ENCODE data around the gene TUBB4B. TPM values are rescaled to one million over a fixed set of nuclear protein-coding genes. Genes with fewer than 3 reads are reported as not detected.

Gene TUBB4B
- total RNA-seq (100 to 1,000 TPM in 4 of 7 donors, 10 to 100 TPM in 3; 55.1 to 137 (median 102) TPM), polyA plus RNA-seq (100 to 1,000 TPM in 2 of 3 donors, 10 to 100 TPM in 1; 59.6 to 112 (median 107) TPM)
- long read RNA-seq, donor 1, transcript TUBB4B-201 (4 exons, 1,637 nt) = major isoform, 108 of 114 reads
- long read RNA-seq, donor 1, partial matches to known transcripts = 6 of 114 reads
- long read RNA-seq, donor 1, other reads (novel, unspliced or antisense) = 0 of 114 reads
- long read RNA-seq, donor 2, transcript TUBB4B-201 (4 exons, 1,637 nt) = major isoform, 84 of 86 reads
- long read RNA-seq, donor 2, partial matches to known transcripts = 0 of 86 reads
- long read RNA-seq, donor 2, other reads (novel, unspliced or antisense) = 0 of 86 reads

- TF ChIP-seq CTCF (IDR thresholded peaks at IDR 0.05 in 8 of 11, conservative IDR thresholded peaks at IDR 0.05 in 3 of 11) (peak in 4 of 11 experiments; percentile 5 to 48 (median 30)), POLR2AphosphoS5 (IDR thresholded peaks at IDR 0.05) (peak; percentile 100), POLR2A (IDR thresholded peaks at IDR 0.05) (peak; percentile 100)
- Histone ChIP-seq H3K36me3 (peaks cover 0 to 24% (median 18%) of the 10 kb centered on the region in 6 donors), H3K9me3 (no peaks in the 10 kb centered on the region), H3K4me3 (peak within 1 kb of the TSS; percentile 75 to 94 (median 81)), H3K27me3 (replicated peaks in 1 of 7) (peaks cover 0 to under 1% (median 0%) of the 10 kb centered on the region in 7 donors), H3K4me1 (peaks cover 25 to 80% (median 66%) of the 10 kb centered on the region in 6 donors), H3K27ac (peak within 1 kb of the TSS; percentile 92 to 99 (median 96))
- peak; percentile 99 for DNase-seq
- 0 to 2% (median 1%) methylated on average over 42 to 67 of the region's 67 CpGs for WGBS, 5 donors
- intact Hi-C loops (cut with DNase I; ENCODE audit: low total_unique reads) = no loop called here
These were observed at the start of gene TUBB4B for GRCh38 chr9:137240841-137241489. TSS of gene TUBB4B (plus strand) at chr9:137241287. CDS start at chr9:137241361, 74 bp downstream.

- H3K4me1 ChIP-seq = peaks cover 23 to 62% (median 34%) of the 10 kb centered on the region in 6 donors
- H3K4me3 ChIP-seq = no peak overlapping the region
- peak overlapping the region in 2 of 8 donors; percentile 7 to 97 for H3K27ac ChIP-seq
- 86 to 93% (median 87%) methylated on average over 5 to 22 of the region's 22 CpGs for WGBS, 5 donors
- no peaks in the 10 kb centered on the region for H3K27me3 ChIP-seq (replicated peaks in 1 of 7)
- intact Hi-C loops (cut with DNase I; ENCODE audit: low total_unique reads) = no loop called here
- TF ChIP-seq CTCF (IDR thresholded peaks at IDR 0.05 in 8 of 11, conservative IDR thresholded peaks at IDR 0.05 in 3 of 11) (no peak), POLR2AphosphoS5 (IDR thresholded peaks at IDR 0.05) (peak in 1 of 3 donors; percentile 33)
- H3K9me3 ChIP-seq = no peaks in the 10 kb centered on the region
- DNase-seq = no peak
- peaks cover 0 to 37% (median 16%) of the 10 kb centered on the region in 6 donors for H3K36me3 ChIP-seq
These were observed 49.2 kb upstream of the TUBB4B start for GRCh38 chr9:137191691-137192447.

GRCh38 chr9:137192448-137192780, 48.7 kb upstream of the TUBB4B start:
- no peak for DNase-seq
- 74 to 89% (median 79%) methylated on average over 10 of the region's 10 CpGs for WGBS, 5 donors
- no peak for TF ChIP-seq POLR2AphosphoS5 (IDR thresholded peaks at IDR 0.05)
- no peak for TF ChIP-seq CTCF (IDR thresholded peaks at IDR 0.05 in 8 of 11, conservative IDR thresholded peaks at IDR 0.05 in 3 of 11)
- no peak for TF ChIP-seq POLR2A (IDR thresholded peaks at IDR 0.05)
- Histone ChIP-seq H3K4me3 (no peak overlapping the region), H3K27ac (peak overlapping the region in 1 of 8 donors; percentile 97), H3K4me1 (peaks cover 18 to 62% (median 32%) of the 10 kb centered on the region in 6 donors), H3K9me3 (no peaks in the 10 kb centered on the region), H3K36me3 (peaks cover 0 to 32% (median 14%) of the 10 kb centered on the region in 6 donors), H3K27me3 (replicated peaks in 1 of 7) (no peaks in the 10 kb centered on the region)
- intact Hi-C loops (cut with DNase I; ENCODE audit: low total_unique reads) = no loop called here
